DMS79 (cell line): ENCODE measurements around the gene MAFF.

Experiments
- DNase-seq: peaks from one replicate; lab custom pipeline; 2025; lab: John Stamatoyannopoulos, UW

The MAFF gene

GRCh38 chr22:38203855-38204514 lies 2.2 kb downstream of the MAFF start:
- DNase-seq = no peak

- DNase-seq = no peak
These were observed 3.0 kb downstream of the MAFF start for GRCh38 chr22:38204784-38205183.

GRCh38 chr22:38205261-38206128 lies 3.7 kb downstream of the MAFF start:
- DNase-seq = no peak

GRCh38 chr22:38207898-38208432 lies 6.2 kb downstream of the MAFF start:
- DNase-seq = no peak

GRCh38 chr22:38208551-38208968 lies 6.8 kb downstream of the MAFF start:
- DNase-seq = no peak

GRCh38 chr22:38211556-38211955 lies 9.8 kb downstream of the MAFF start:
- DNase-seq = no peak

GRCh38 chr22:38212442-38212841 lies 10.6 kb downstream of the MAFF start:
- DNase-seq = no peak

- DNase-seq = no peak
These were observed 11.7 kb downstream of the MAFF start for GRCh38 chr22:38213319-38213989.

GRCh38 chr22:38213990-38214301 lies 12.2 kb downstream of the MAFF start:
- DNase-seq = no peak

GRCh38 chr22:38214302-38215056 lies 12.7 kb downstream of the MAFF start:
- no peak for DNase-seq

GRCh38 chr22:38215156-38216038 lies 13.6 kb downstream of the MAFF start:
- no peak for DNase-seq

GRCh38 chr22:38218661-38219622 lies 17.1 kb downstream of the MAFF start:
- DNase-seq = no peak

- no peak for DNase-seq
These were observed 17.8 kb downstream of the MAFF start for GRCh38 chr22:38219632-38220031.

GRCh38 chr22:38220163-38220562 lies 18.4 kb downstream of the MAFF start:
- no peak for DNase-seq

- DNase-seq = no peak
These were observed 19.0 kb downstream of the MAFF start for GRCh38 chr22:38220653-38221386.

- DNase-seq = no peak
These were observed 19.6 kb downstream of the MAFF start for GRCh38 chr22:38221407-38221806.

GRCh38 chr22:38221908-38222796 lies 20.4 kb downstream of the MAFF start:
- no peak for DNase-seq

- DNase-seq = no peak
These were observed 21.0 kb downstream of the MAFF start for GRCh38 chr22:38222797-38223119.
